ENCODE results near the gene ANKRD36. TPM values are rescaled to one million over a fixed set of nuclear protein-coding genes. Genes with fewer than 3 reads are reported as not detected.
"Not testable (repeated sequence)": the region's sequence is repeated elsewhere in the genome, so short reads cannot be mapped to it uniquely, and the experiment has no call there.

ANKRD36 gene
- polyA plus RNA-seq, 1 experiment, result 5.5 TPM

- H3K27me3 ChIP-seq (ENCODE audit: control insufficient read depth, insufficient read depth, low read length); CTCF ChIA-PET; POLR2A ChIA-PET; DNase-seq (ENCODE audit: low read depth, low spot score); H3K27ac ChIP-seq (ENCODE audit: low read depth, low read length); H3K4me3 ChIP-seq (ENCODE audit: low read depth, low read length); H3K9me3 ChIP-seq (ENCODE audit: control insufficient read depth, insufficient read depth, low read length): not testable (repeated sequence)
Observed at GRCh38 chr2:97202643-97203250, 89.8 kb downstream of the ANKRD36 start.

DNA sequence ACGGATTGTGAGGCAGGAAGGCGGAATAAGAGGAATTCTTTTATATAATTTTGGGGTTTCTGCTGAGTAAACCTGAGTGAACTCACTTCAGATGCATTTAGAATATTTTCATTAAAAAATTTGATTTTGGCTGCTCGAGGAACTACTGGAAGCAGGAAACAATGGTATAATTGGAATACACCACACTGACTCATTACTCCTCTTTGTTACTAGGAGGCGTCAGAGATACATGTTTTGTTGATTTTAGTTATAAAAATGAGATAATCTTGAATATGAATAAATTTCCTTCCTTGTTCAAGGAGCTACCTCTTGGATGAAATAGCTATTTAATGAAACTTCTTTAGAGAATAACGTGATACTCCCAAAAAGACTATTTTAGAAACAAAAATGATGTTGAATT lies 97.4 kb downstream of the ANKRD36 start:
- Histone ChIP-seq H3K27me3 (ENCODE audit: control insufficient read depth, insufficient read depth, low read length) (no peaks in the 10 kb centered on the region), H3K27ac (ENCODE audit: low read depth, low read length) (no peak overlapping the region), H3K9me3 (ENCODE audit: control insufficient read depth, insufficient read depth, low read length) (no peaks in the 10 kb centered on the region), H3K4me3 (ENCODE audit: low read depth, low read length) (no peak overlapping the region)
- DNase-seq (ENCODE audit: low read depth, low spot score), result no peak
- ChIA-PET CTCF (no interaction called here), POLR2A (no interaction called here)
- TF ChIP-seq CTCF (IDR thresholded peaks at IDR 0.05; ENCODE audit: low read depth, low read length), result no peak

- DNase-seq (ENCODE audit: low read depth, low spot score); H3K4me3 ChIP-seq (ENCODE audit: low read depth, low read length); H3K9me3 ChIP-seq (ENCODE audit: control insufficient read depth, insufficient read depth, low read length); POLR2A ChIA-PET; H3K27me3 ChIP-seq (ENCODE audit: control insufficient read depth, insufficient read depth, low read length); CTCF ChIA-PET; H3K27ac ChIP-seq (ENCODE audit: low read depth, low read length): not testable (repeated sequence)
Observed at GRCh38 chr2:97215025-97215424, 102.1 kb downstream of the ANKRD36 start.

- CTCF ChIA-PET; H3K27me3 ChIP-seq (ENCODE audit: control insufficient read depth, insufficient read depth, low read length); H3K27ac ChIP-seq (ENCODE audit: low read depth, low read length); H3K9me3 ChIP-seq (ENCODE audit: control insufficient read depth, insufficient read depth, low read length); H3K4me3 ChIP-seq (ENCODE audit: low read depth, low read length); DNase-seq (ENCODE audit: low read depth, low spot score); POLR2A ChIA-PET: not testable (repeated sequence)
Observed at GRCh38 chr2:97230848-97231585, 118.1 kb downstream of the ANKRD36 start.

GRCh38 chr2:97232981-97233380 lies 120.0 kb downstream of the ANKRD36 start:
- CTCF ChIA-PET; H3K4me3 ChIP-seq (ENCODE audit: low read depth, low read length); H3K9me3 ChIP-seq (ENCODE audit: control insufficient read depth, insufficient read depth, low read length); POLR2A ChIA-PET; H3K27ac ChIP-seq (ENCODE audit: low read depth, low read length); H3K27me3 ChIP-seq (ENCODE audit: control insufficient read depth, insufficient read depth, low read length); DNase-seq (ENCODE audit: low read depth, low spot score): not testable (repeated sequence)

- CTCF ChIA-PET; H3K27ac ChIP-seq (ENCODE audit: low read depth, low read length); DNase-seq (ENCODE audit: low read depth, low spot score); H3K9me3 ChIP-seq (ENCODE audit: control insufficient read depth, insufficient read depth, low read length); H3K27me3 ChIP-seq (ENCODE audit: control insufficient read depth, insufficient read depth, low read length); H3K4me3 ChIP-seq (ENCODE audit: low read depth, low read length); POLR2A ChIA-PET: not testable (repeated sequence)
Observed at GRCh38 chr2:97233660-97234295, 120.8 kb downstream of the ANKRD36 start.

- H3K9me3 ChIP-seq (ENCODE audit: control insufficient read depth, insufficient read depth, low read length); H3K27me3 ChIP-seq (ENCODE audit: control insufficient read depth, insufficient read depth, low read length); CTCF ChIA-PET; POLR2A ChIA-PET; H3K4me3 ChIP-seq (ENCODE audit: low read depth, low read length); DNase-seq (ENCODE audit: low read depth, low spot score); H3K27ac ChIP-seq (ENCODE audit: low read depth, low read length): not testable (repeated sequence)
Observed at GRCh38 chr2:97261192-97261591, 148.2 kb downstream of the ANKRD36 start.

GRCh38 chr2:97266449-97266848 lies 153.5 kb downstream of the ANKRD36 start:
- H3K4me3 ChIP-seq (ENCODE audit: low read depth, low read length); CTCF ChIA-PET; H3K27ac ChIP-seq (ENCODE audit: low read depth, low read length); POLR2A ChIA-PET; H3K27me3 ChIP-seq (ENCODE audit: control insufficient read depth, insufficient read depth, low read length); DNase-seq (ENCODE audit: low read depth, low spot score): not testable (repeated sequence)
- peaks cover 11% of the 10 kb centered on the region for H3K9me3 ChIP-seq (ENCODE audit: control insufficient read depth, insufficient read depth, low read length)

Measured in AG04450 (cell line).